T-helper 2 cell treated with Interferon-gamma antibody and Interleukin-4, amounts not matched to agents 100 ng/mL and 5 ng/mL, for 36 hours (primary cell): ENCODE results near the gene MAD1L1. TPM values are rescaled to one million over a fixed set of nuclear protein-coding genes. Genes with fewer than 3 reads are reported as not detected.
"Not testable (repeated sequence)": the region's sequence is repeated elsewhere in the genome, so short reads cannot be mapped to it uniquely, and the experiment has no call there.

Experiments
- intact Hi-C: fragments of 100-400 bp; cut with micrococcal nuclease; formaldehyde crosslinking; loops from one replicate; pipeline ENCODE4 v1.15.1; 2023
- total RNA-seq: library from RNA; stranded (reverse); gene quantifications from 2 replicates; pipeline ENCODE4 v1.2.3, GENCODE V29; 2022

Gene MAD1L1
- total RNA-seq, 1 donor from 2014 or later = 130 TPM

- intact Hi-C loops = no loop called here
These were observed 382.4 kb downstream of the MAD1L1 start for GRCh38 chr7:1850111-1850975.

- intact Hi-C loops = no loop called here
These were observed 383.2 kb downstream of the MAD1L1 start for GRCh38 chr7:1849351-1850041.

- intact Hi-C loops = no loop called here
These were observed 383.8 kb downstream of the MAD1L1 start for GRCh38 chr7:1848911-1849311.

GRCh38 chr7:1848013-1848640 lies 384.6 kb downstream of the MAD1L1 start:
- intact Hi-C loops = no loop called here

- intact Hi-C loops = no loop called here
These were observed 385.3 kb downstream of the MAD1L1 start for GRCh38 chr7:1847260-1848001.

- intact Hi-C loops = no loop called here
These were observed 386.2 kb downstream of the MAD1L1 start for GRCh38 chr7:1846331-1847065.

DNA sequence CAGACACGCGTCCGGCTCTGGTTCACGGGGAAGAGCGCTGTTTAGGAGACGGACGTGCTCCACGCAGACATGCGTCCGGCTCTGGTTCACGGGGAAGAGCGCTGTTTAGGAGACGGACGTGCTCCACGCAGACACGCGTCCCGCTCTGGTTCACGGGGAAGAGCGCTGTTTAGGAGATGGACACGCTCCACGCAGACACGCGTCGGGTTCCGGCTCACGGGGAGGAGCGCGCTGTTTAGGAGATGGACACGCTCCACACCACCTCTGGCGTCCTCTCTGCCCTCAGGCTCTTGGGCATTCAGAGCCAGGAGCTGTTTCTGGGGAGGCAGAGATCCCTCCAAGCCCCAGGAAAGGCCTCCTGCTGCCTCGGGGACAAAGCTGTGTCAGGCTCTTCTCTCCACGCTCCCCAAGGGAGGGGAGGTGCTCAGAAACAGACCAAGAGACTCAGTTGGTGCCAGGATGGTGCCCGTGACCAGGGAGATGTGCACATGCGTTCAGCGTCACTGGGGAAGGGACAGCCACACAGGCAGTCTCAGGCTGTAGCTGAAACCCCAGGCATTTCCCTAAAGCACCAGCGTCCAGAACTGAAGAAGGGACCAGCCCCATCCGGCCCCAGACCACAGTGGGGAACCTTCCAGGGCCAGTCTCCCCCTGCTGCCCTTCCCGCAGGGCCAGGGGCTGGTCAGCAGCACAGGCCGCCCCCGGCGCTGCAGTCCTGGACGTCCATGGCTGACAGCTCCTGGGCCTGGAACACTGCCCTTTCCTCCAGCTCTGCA lies 387.0 kb downstream of the MAD1L1 start:
- intact Hi-C loops = no loop called here

DNA sequence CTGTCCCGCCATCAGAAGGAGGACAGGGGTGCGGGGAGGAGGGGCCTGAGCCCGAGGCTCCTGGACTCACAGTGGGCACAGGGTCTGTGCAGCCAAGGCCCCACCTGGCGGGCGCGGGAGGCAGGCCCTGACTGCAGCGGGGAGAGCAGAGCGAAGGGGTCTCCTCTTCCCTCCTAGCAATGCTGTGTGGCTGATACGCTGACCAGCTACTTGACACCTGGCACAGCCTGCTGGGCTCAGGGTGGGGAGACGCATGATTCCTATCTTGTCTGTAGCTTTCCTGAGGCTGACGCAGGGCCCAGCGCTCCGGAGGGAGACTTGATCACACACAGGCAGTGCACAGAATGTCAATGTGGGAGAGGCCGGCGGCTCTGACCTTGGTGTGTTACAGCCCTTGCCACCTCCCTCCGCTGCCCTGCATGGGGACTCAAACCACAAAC lies 387.8 kb downstream of the MAD1L1 start:
- intact Hi-C loops = no loop called here

DNA sequence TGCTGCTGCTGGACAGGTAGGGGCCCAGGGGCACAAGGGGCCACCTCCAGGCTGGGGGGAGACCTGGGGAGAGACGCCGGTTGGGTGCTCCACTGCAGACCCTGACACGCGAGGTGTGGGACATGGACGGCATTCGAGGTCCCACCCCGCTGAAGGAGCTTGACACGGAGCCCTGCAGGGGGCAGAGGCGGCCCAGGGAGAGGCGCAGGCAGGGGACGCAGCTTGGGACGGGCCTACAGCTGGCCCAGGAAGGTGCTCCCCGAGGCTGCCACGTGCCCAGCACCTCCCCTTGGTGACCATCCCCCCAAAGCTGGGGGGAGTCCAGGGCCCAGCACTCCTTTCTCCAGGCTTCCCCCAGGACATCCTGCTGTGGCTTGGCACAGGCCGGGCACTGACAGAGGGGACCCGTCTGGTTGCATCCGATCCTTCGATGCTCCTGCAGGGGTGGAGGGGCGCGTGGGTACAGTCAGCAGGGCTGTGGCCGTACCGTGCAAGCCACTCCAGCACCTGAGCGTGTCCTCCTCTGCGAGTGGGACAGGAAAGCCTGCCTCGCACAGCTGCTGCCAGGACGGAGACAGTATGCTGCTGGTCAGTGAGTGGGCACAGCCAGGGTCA lies 388.3 kb downstream of the MAD1L1 start:
- intact Hi-C loops = no loop called here

GRCh38 chr7:1843921-1844335 lies 388.8 kb downstream of the MAD1L1 start:
- intact Hi-C loops = no loop called here

DNA sequence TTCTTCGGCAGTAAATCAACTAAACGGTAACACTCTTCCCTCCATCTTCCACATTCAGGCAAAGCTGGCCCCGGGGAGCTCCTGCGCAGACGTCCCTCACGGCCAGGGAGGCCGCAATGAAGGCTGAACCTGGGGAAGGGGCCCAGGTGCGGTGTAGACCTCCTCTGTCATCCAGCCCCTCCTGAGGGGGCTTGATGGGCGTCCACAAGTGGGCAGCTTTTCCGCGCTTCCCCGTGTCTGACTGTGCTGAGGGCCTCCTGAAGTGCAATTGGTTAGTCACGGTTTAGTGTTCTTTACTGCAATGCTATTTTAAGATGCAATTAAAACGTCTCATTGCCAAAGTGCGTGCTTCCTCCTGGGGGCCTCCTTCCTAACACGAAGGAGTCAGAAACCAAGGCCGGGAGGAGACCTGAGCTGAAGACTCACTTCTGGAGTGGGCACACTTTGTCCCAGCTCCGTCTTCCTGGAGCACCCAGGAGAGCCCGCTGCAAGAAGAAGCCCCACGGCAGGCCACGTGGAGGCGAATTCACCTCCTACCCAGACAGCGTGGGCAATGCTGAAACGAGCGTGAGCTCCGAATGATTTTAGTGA lies 389.4 kb downstream of the MAD1L1 start:
- intact Hi-C loops = no loop called here

- intact Hi-C loops = no loop called here
These were observed 390.2 kb downstream of the MAD1L1 start for GRCh38 chr7:1842321-1843221.

DNA sequence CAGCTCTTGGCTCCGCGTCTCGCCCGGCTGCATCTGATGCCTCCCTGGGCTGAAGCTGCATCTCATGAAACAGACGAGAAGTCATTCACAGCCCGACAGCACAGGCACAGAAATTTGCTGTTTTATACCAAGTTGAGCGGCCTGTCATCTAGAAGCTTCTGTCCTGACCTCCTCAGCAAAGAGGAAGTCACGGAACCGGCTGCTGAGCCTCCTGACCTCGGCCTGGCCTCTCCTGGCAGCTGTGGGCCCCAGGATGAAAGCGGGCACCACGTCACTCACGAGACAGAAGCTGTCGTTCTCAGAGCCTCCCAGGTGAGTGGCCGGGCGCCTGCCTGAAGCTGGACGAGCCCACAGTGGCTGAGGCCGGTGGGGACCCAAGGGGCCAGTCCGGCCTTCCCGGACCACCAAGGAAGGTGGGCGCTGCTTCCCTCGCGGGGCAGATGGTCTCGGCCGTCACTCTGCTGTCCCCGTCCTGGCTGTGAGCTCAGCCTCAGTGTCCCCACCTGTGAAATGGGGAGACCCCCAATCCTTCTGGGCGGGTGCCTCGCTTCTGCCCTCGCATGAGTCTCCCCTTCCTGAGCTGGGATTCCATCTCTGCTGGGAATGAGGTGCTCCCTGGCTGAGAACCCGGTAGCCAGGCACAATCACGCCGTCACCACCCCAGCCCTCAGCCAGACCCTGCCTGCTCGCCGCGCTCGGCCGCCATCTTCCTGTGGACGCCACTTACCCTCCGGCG lies 391.3 kb downstream of the MAD1L1 start:
- intact Hi-C loops = not testable (repeated sequence)

DNA sequence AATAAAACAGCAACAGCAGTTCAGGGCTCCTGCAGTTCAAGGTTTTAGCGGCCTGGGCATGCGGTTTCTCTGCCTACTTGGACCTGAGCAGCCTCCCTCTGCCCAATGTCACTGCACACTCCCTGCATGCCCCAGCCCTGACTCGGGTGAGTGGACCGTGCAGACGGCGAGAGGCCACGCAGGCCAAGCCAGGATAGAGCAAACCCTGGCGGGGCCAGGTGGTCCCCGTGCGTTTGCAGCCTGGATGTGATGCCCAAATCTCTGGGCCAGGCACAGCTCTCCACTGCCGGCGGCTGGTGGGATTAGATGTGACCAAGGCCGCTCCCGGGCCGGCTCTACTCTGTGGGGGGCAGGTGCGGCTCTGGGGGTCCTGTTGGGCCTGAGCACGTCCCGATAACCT lies 392.0 kb downstream of the MAD1L1 start:
- intact Hi-C loops = not testable (repeated sequence)

DNA sequence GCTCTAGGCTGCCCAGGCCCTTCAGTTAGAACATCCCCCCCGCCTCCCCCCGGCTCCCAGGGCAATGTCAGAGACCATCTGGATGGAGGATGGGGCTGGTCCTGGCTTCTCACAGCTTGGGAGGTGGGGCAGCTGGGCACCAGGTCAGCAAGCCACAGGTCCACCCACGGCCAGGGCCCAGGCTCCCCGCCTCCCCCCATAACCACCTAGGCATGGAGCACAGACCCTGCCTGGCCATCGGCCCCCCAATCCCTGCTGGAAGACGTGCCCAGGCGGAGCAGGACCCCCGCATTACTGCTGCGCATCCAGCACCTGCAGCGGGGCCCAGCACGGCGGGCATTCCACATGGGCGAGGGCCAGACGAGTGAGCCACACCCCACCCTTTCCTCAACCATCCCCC lies 393.0 kb downstream of the MAD1L1 start:
- intact Hi-C loops = no loop called here

DNA sequence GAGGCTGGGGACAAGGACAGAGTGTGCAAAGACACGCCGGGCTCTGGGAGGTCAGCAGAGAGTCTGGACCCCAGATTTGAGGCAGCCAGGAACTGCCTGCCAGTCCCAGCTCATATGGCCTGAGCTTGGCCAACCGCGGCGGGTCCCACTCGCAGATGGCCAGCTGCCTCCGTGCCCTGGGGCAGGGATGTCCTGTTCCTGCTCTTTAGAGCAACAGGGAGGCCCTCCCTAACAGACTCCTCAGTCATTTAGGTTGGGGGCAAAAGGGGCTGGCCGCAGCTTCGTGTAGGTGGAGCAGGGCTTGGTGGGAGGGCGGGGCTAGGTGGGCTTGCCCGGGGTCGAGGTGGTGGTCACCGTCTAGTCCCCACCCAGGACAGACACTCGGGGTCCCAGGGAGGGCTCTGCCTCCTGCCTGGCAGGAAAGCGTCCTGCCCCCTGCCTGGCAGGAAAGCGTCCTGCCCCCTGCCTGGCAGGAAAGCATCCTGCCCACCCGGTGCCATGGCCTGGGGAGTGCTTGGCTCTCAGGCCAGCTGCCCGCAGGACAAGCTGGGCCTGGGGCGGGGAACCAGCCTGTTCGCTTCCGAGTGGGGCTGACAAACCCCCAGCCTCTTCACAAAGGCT lies 393.7 kb downstream of the MAD1L1 start:
- intact Hi-C loops = not testable (repeated sequence)

DNA sequence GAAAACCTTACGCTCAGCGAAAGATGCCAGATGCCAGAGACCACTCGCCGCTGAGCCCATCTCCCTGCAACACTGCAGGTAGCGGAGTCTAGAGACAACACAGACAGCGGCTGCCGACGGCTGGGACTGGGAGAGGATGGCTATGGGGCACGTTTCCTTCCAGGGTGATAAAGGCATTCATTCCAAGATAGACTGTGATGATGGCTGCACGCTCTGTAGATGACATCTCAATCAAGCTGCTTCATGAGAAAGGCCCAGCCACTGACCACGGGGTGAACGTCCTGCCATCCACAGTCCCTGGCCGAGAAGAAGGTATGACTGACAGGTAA lies 394.2 kb downstream of the MAD1L1 start:
- intact Hi-C loops = not testable (repeated sequence)
